Muscle layer of colon (tissue), 2 donors: ENCODE measurements around the gene LRRC39.

Experiments
- H3K27ac ChIP-seq: one replicate; pipeline ENCODE4 v1.7.0; 2013; ENCODE audit warnings: low read depth, mild to moderate bottlenecking, low read length, moderate library complexity
- H3K27me3 ChIP-seq, 2 donors: one replicate each; pipeline ENCODE4 v1.7.0; 2013; ENCODE audit warnings: low read length in 2 of 2, mild to moderate bottlenecking in 2 of 2; ENCODE audit not compliant: insufficient read depth in 2 of 2, control insufficient read depth in 1 of 2
- H3K36me3 ChIP-seq: one replicate; pipeline ENCODE4 v1.7.0; 2013; ENCODE audit warnings: mild to moderate bottlenecking, low read length; ENCODE audit not compliant: insufficient read depth
- H3K4me1 ChIP-seq: one replicate; pipeline ENCODE4 v1.7.0; 2013; ENCODE audit warnings: mild to moderate bottlenecking, low read length; ENCODE audit not compliant: insufficient read depth
- H3K4me3 ChIP-seq, 2 donors: one replicate each; pipeline ENCODE4 v1.7.0; 2013; ENCODE audit warnings: low read length in 2 of 2, low read depth in 1 of 2, mild to moderate bottlenecking in 1 of 2, moderate library complexity in 1 of 2
- H3K9ac ChIP-seq: one replicate; pipeline ENCODE4 v1.7.0; 2013; ENCODE audit warnings: low read length
- H3K9me3 ChIP-seq: one replicate; pipeline ENCODE4 v1.7.0; 2013; ENCODE audit warnings: mild to moderate bottlenecking, low read length
- donor health status: abdominal sarcoma.
- donor health status: Adenocarcinoma of cecum.

The LRRC39 gene

DNA sequence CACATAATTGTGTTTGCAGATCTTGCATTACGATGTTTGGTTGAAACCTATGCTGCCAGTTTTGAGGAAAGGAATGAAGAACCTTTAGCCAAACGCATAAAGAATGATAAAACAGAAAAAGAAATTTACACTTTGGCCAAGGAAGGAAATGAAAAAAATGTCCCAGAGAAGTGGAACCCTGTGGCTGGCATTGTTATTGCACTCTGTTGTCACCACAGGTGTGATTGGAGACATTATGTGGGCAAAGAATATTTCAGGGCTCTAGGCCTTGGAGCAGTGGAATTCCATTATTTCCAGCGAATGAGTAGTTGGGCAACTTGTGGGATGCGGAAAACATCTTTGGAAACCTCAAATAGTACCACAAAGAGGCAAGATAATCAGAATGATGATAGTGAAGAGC is 30.2 kb downstream of the LRRC39 start:
- Histone ChIP-seq H3K4me3 (no peak overlapping the region), H3K36me3 (peaks cover 34% of the 10 kb centered on the region), H3K27me3 (no peaks in the 10 kb centered on the region), H3K9ac (no peak overlapping the region), H3K9me3 (no peaks in the 10 kb centered on the region), H3K4me1 (no peaks in the 10 kb centered on the region), H3K27ac (no peak overlapping the region)

DNA sequence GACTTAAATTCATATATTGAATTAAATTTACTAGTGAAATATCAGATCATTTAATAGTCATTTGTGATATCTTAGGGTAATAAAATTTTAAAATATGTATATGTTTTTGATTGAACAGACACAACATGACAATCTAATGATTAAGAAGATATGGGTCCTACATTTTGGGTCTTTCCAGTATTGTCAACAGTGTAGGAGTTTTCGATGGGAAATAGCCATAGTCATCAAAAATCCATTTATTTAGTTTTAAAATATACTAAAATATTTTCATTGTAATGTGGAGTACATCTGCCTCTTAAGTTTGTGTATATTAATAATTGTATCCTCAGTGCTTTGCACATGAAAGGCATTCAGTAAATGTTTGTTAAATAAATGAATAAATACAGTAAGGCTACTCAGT is 31.1 kb downstream of the LRRC39 start:
- Histone ChIP-seq H3K9ac (no peak overlapping the region), H3K27ac (no peak overlapping the region), H3K27me3 (no peaks in the 10 kb centered on the region), H3K36me3 (peaks cover 41% of the 10 kb centered on the region), H3K4me1 (no peaks in the 10 kb centered on the region), H3K4me3 (no peak overlapping the region), H3K9me3 (no peaks in the 10 kb centered on the region)

GRCh38 chr1:100145116-100145515 is 32.9 kb downstream of the LRRC39 start:
- Histone ChIP-seq H3K9ac (no peak overlapping the region), H3K36me3 (peaks cover 59% of the 10 kb centered on the region), H3K4me3 (no peak overlapping the region), H3K27me3 (no peaks in the 10 kb centered on the region), H3K27ac (no peak overlapping the region), H3K4me1 (no peaks in the 10 kb centered on the region), H3K9me3 (no peaks in the 10 kb centered on the region)

GRCh38 chr1:100142343-100142742 is 35.7 kb downstream of the LRRC39 start:
- Histone ChIP-seq H3K9me3 (no peaks in the 10 kb centered on the region), H3K4me1 (no peaks in the 10 kb centered on the region), H3K4me3 (no peak overlapping the region), H3K27ac (no peak overlapping the region), H3K9ac (no peak overlapping the region), H3K27me3 (no peaks in the 10 kb centered on the region), H3K36me3 (peaks cover 78% of the 10 kb centered on the region)

DNA sequence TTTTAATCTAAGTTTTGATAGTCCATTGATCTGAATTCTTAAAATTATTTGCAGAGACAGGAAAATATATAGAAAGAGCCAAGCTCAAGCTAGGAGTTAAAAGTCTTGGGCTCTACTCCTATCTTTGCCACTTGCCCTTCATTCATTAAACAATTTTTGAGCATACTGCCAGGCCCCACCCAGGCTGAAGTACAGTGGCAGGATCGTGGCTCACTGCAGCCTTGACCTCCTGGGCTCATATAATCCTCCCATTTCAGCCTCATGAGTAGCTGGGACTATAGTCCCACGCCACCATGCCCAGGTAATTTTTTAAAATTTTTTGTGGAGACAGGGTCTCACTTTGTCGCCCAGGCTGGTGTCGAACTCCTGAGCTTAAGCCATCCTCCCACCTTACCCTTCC is 36.9 kb downstream of the LRRC39 start:
- no peaks in the 10 kb centered on the region for H3K4me1 ChIP-seq
- no peaks in the 10 kb centered on the region for H3K27me3 ChIP-seq
- peaks cover 81% of the 10 kb centered on the region for H3K36me3 ChIP-seq
- no peak overlapping the region for H3K27ac ChIP-seq
- no peaks in the 10 kb centered on the region for H3K9me3 ChIP-seq
- no peak overlapping the region for H3K9ac ChIP-seq
- no peak overlapping the region for H3K4me3 ChIP-seq

DNA sequence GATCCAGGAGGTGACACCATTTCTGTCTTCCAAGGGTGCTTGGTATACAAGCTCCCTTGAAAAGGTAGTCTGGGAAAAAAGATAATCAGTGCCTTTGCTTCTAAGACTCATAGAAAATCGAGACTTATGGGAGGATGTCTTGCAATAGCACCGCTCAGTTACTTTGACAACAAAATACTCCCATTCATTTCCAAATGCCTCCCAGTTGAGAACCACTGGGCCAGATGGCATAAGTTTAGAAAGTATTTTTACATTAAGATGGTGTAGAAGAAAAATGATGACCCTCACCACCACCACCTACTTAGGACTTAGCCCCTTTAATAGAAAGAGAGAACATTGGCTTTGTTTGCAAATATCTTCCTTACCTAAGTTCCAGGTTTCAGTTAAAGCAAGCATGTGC is 40.5 kb downstream of the LRRC39 start:
- H3K9me3 ChIP-seq: no peaks in the 10 kb centered on the region
- peaks cover 8% of the 10 kb centered on the region for H3K4me1 ChIP-seq
- no peak overlapping the region for H3K9ac ChIP-seq
- no peak overlapping the region for H3K4me3 ChIP-seq
- H3K27ac ChIP-seq: no peak overlapping the region
- peaks cover 52% of the 10 kb centered on the region for H3K36me3 ChIP-seq
- no peaks in the 10 kb centered on the region for H3K27me3 ChIP-seq

DNA sequence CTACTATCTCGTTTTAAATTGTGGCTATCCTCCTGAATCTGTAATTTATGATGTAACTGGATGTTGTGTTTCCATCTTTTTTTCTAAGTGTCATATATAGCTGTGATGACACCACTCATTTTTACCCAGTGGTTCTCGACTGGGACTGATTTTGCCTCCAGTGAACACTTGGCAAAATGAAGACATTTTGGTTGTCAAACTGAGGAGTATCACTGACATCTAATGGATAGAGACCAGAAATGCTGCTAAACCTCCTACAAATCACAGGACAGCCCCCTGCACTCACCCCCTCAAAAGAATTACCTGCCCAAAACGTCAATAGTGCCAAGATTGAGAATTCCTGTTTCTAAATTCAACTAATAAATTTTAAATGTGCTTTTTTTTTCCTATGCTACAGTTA is 43.2 kb downstream of the LRRC39 start:
- peaks cover 25% of the 10 kb centered on the region for H3K36me3 ChIP-seq
- no peak overlapping the region for H3K27ac ChIP-seq
- H3K4me1 ChIP-seq: peaks cover 17% of the 10 kb centered on the region
- no peak overlapping the region for H3K9ac ChIP-seq
- no peaks in the 10 kb centered on the region for H3K27me3 ChIP-seq
- H3K9me3 ChIP-seq: no peaks in the 10 kb centered on the region
- H3K4me3 ChIP-seq: no peak overlapping the region

DNA sequence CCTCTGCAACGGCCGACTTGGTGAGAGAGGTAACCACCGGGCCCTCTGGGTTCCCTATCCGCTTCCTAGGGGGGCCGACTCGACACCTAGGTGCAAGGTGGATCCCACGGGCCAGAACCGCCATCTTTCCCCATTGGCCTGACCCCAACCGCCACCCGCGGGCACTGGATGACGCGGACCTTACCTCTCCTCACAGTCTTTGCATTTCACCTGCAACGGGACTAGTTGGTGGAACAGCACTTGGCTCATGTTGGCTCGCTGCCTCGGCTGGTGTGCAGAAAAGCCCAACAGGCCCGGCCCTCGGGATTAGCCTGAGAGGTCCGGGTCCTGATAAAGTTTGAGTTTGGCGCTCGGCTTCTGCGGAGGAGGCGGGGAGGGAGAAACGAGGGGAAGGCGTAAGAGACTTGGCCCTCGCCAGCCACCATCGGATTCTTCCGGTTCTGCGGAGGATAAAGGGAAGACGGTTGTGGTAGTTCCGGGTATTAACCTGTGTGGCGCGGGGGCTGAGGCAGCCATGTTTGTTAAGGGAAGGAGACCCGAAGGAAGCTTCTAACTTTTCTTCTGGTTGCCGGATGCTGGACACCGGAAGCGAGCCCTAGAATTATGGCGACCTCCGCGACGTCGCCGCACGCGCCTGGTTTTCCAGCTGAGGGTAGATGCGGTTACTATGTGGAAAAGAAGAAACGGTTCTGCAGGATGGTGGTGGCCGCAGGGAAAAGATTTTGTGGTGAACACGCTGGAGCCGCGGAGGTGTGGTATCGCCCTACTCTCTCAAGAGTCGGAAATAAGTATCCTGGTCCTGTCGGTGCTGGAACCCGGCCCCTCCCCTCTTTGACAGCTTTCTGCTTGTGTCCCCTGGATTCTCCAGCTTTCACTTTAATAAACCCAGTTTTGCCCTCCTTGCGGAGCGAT is 45.2 kb downstream of the LRRC39 start, which contains the start of the genes SASS6 and TRMT13:
TSS of gene SASS6 (minus strand) at position 365 of the 912 bp plus-strand sequence. CDS start at position 249, 116 bp downstream.
TSS of gene TRMT13 (plus strand) at position 598 of the 912 bp plus-strand sequence. CDS start at position 604, 6 bp downstream.
- no peaks in the 10 kb centered on the region for H3K27me3 ChIP-seq
- H3K27ac ChIP-seq: peak within 1 kb of the TSS; percentile 83
- no peaks in the 10 kb centered on the region for H3K9me3 ChIP-seq
- peaks cover 11% of the 10 kb centered on the region for H3K36me3 ChIP-seq
- peak within 1 kb of the TSS; percentile 78 to 94 for H3K4me3 ChIP-seq
- peak within 1 kb of the TSS; percentile 66 for H3K9ac ChIP-seq
- H3K4me1 ChIP-seq: peaks cover 17% of the 10 kb centered on the region

GRCh38 chr1:100131623-100132022 is 46.4 kb downstream of the LRRC39 start:
- Histone ChIP-seq H3K9ac (no peak overlapping the region), H3K4me1 (peaks cover 17% of the 10 kb centered on the region), H3K27me3 (no peaks in the 10 kb centered on the region), H3K4me3 (peak overlapping the region in 1 of 2 donors; percentile 94), H3K9me3 (no peaks in the 10 kb centered on the region), H3K36me3 (no peaks in the 10 kb centered on the region), H3K27ac (no peak overlapping the region)

- H3K27ac ChIP-seq: no peak overlapping the region
Measured at GRCh38 chr1:100130552-100131077, 47.4 kb downstream of the LRRC39 start.

DNA sequence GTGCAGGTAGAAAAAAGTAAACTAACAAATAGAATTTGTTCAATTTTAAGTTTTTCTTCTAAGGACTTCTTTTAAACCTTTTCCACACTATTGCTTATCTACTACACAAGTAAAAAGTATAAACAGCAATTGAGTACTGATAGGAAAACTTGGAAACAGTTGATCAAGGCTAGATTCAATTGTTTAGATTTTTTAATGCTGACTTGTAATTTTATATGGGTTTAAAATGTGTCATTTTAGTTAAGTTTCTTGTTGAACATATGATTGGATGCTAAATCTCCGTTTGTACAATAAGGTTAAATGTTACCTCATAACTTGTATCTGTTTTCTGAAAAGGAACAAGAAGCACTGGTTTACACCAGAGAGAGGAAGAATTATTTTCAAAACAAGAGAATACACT is 50.8 kb downstream of the LRRC39 start:
- no peaks in the 10 kb centered on the region for H3K36me3 ChIP-seq
- H3K4me3 ChIP-seq: no peak overlapping the region
- no peaks in the 10 kb centered on the region for H3K9me3 ChIP-seq
- H3K4me1 ChIP-seq: peaks cover 9% of the 10 kb centered on the region
- no peak overlapping the region for H3K9ac ChIP-seq
- no peak overlapping the region for H3K27ac ChIP-seq
- no peaks in the 10 kb centered on the region for H3K27me3 ChIP-seq

More at GRCh38 chr1:100130552-100131077, 47.4 kb downstream of the LRRC39 start:
- Histone ChIP-seq H3K27me3 (no peaks in the 10 kb centered on the region), H3K4me3 (no peak overlapping the region), H3K9me3 (no peaks in the 10 kb centered on the region), H3K9ac (no peak overlapping the region), H3K36me3 (no peaks in the 10 kb centered on the region), H3K4me1 (peaks cover 17% of the 10 kb centered on the region)
